HG02885 (cell line): Measurements from ENCODE around the gene KCNIP4.

Source experiments
- ATAC-seq: cut with Tn5 transposase; IDR thresholded peaks from one replicate; pipeline ENCODE4 v1.9.1; 2021; ENCODE audit warnings: mild to moderate bottlenecking; ENCODE audit not compliant: unreplicated experiment, poor library complexity

Gene KCNIP4

DNA sequence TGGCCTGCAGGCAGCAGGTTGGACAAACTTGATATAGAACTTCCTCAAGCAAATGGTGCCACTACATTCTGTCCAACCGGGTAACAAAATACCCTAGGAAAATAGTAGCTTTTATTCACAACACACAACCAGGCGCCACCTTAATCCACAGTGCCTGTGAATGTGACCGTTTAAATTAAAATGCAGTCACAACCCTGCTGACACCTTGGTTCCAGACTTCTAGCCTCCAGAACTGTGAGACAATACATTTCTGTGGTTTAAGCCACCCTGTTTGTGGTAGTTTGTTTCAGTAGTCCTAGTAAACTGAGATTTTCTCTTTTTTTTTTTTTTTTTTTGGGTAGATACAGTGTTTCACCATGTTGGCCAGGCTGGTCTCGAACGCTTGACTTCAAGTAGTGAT lies 672.5 kb downstream of the KCNIP4 start:
- ATAC-seq: no peak

- no peak for ATAC-seq
Observed at GRCh38 chr4:21271439-21272052, 677.0 kb downstream of the KCNIP4 start.

- ATAC-seq: no peak
Observed at GRCh38 chr4:21248331-21248730, 700.2 kb downstream of the KCNIP4 start.

DNA sequence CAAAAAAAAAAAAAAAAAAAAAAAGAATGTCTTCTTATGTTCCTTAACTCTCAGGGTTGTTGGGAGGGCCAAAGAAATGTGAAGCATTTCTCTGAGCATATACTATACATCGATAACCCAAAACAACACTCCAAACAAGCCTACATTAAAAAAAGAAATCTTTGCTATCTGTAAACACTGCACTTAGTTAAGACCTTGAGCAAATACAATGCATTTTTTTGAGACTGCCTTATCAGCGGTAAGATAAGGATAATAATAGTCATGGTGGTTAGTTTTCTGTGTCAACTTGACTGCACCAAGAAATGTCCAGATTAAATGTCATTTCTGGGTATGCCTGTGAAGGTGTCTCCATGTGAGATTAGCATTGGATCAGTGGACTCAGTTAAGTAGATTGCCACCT lies 706.4 kb downstream of the KCNIP4 start:
- ATAC-seq: no peak

- no peak for ATAC-seq
Observed at GRCh38 chr4:21226637-21227538, 721.7 kb downstream of the KCNIP4 start.

DNA sequence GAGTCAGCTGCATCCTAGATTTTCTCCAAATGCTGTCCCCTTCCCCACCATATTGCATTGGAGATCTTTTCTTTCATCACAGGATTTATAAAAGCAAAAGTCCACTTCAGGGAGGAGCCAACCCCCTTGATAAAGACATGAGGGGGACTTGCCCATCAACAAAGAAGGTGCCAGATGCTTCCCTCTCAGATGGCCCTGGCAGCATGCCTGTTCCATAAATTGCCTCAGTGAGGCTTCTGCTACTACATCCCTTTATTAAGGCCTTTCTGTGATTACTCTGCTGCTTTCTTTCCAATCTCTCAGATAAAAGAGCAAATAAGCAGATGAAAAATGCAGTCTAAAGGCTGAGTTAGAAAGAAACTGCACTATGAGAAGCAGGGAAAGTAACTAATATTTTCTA lies 736.7 kb downstream of the KCNIP4 start:
- ATAC-seq: no peak

DNA sequence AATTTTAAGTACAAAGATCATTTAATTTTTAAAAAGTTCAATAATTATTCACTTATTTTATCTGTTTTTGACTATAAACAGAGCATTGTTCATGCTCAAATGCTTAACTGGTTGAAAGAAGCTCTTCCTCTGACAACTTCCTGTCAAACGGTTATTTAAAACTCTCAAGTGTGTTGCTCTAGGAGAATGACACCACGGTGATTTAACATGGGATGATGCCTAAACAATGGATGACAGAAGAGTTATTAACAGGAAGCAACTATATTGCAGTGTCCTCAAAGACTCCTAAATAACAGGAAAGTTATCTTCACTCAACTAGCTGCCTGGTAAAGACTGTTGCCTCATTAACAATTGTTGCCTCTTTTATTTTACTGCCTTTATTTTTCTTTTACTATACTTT lies 738.7 kb downstream of the KCNIP4 start:
- no peak for ATAC-seq

- no peak for ATAC-seq
Observed at GRCh38 chr4:21205821-21206531, 742.6 kb downstream of the KCNIP4 start.

DNA sequence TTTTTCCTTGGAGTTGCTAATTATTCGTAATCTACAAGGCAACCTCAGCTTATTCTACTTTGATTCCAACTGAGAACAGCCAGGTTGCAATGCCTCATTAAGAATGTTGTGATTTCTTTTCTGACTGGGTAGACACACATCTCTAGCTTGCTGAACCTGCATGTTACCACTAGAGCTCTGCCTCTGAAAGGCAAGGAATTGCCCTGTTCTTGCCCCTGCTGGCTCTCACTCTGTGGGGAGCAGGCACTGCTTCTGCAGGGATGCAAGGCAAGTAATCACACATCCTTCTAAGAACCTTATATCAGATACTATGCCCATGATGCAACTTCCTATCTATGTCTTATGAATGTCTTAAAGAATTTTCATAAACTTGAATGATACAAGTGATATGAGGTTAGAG lies 745.2 kb downstream of the KCNIP4 start:
- no peak for ATAC-seq

GRCh38 chr4:21202959-21203358 lies 745.6 kb downstream of the KCNIP4 start:
- no peak for ATAC-seq

- no peak for ATAC-seq
Observed at GRCh38 chr4:21198683-21199082, 749.9 kb downstream of the KCNIP4 start.

DNA sequence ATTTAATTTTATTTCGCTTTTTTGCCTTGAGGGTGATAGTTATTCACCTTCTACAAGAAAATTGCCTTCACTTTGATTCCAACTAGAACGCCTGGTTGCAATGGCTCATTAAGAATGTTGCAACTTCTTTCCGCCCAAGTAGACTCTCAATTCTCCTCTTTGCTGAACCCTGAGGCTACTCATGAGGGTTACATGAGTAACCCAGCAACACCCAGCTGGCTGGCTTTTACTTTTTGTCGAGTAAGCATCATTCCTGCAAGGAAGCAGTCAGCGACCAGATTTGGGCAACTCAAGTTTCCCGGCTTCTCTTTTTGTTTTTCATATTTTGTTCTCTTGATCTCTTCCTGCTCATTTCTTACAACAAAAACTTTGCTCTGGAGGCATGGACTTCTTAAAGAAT lies 752.9 kb downstream of the KCNIP4 start:
- no peak for ATAC-seq

DNA sequence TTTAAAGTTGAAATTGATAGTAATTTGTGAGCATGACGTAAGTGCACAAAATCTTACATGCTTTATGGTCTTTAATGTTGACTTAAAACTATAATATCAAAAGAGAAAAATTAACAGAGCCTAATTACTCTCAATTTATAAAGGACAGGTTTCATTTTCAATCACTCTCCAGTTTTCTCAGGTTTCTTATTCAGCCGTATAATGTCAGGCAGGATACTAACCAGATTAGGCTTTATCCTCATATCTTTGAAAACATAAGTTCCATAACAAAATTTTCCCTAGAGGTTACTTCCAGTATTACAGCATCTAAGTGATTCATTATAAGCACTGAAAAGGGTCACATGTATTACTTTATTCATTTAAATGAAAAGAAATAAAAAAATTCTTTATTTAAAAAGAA lies 756.2 kb downstream of the KCNIP4 start:
- no peak for ATAC-seq

- no peak for ATAC-seq
Observed at GRCh38 chr4:21191317-21191716, 757.3 kb downstream of the KCNIP4 start.

- ATAC-seq: no peak
Observed at GRCh38 chr4:21184788-21185187, 763.8 kb downstream of the KCNIP4 start.

- ATAC-seq: no peak
Observed at GRCh38 chr4:21181716-21182115, 766.9 kb downstream of the KCNIP4 start.

DNA sequence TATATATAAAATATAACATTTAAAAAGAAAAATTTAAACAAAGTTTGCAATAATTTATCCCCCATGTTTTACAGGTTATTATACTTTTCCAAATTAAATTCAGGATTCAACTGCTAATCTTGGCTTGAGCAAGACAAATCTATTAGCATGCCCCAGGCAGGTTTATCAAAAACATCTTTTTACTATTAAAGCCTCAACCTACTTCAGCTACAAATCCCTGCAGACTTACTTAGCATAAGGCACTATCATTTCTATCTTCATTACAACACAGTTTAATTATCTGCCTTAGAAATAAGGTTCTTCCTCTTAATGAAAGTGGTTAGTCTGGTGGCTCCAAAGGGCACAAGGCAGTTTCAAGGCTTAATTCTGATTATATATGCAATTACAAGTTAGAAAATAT lies 770.7 kb downstream of the KCNIP4 start:
- no peak for ATAC-seq

DNA sequence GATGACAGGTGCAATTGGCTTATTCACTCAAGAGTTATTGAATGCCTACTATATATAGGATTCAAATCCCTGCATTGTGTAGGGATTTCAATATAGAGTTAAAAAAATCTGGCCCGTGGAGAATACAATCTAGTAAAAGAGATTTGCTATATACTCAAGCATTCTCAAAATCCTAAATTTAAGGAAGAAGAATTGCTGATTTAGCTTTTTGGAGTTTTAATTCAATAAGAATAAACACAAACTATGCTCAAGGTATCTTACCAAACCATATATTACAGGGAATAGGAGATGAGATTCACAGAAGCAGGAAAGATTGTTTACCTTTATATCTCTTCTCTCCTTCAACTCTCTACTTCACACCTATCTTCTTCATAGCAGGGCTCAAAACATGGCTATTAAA lies 771.5 kb downstream of the KCNIP4 start:
- no peak for ATAC-seq

GRCh38 chr4:21167711-21168110 lies 780.9 kb downstream of the KCNIP4 start:
- ATAC-seq: no peak

DNA sequence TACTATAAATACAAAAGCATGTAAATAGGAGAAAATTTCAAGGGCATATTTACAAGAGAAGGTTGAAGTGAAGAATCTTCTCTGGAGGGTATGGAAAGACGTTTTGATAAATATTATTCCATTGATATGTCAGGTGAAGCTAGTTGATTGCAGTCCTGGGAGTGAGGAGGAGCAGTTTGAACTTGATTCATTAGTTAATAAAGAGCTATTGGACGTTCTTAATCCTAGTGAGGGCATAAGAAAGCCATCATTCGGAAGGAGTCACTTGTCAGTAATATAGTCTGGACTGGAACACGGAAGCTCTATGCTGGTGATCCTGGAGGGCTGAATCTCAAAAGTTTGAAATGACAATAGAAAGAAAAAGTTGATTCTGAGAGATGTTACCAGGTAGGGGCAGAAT lies 793.2 kb downstream of the KCNIP4 start:
- ATAC-seq: no peak

- ATAC-seq: no peak
Observed at GRCh38 chr4:21139327-21139726, 809.2 kb downstream of the KCNIP4 start.
